ENCODE measurements around the gene CTSK. TPM values are rescaled to one million over a fixed set of nuclear protein-coding genes. Genes with fewer than 3 reads are reported as not detected.

The CTSK gene
- total and polyA plus RNA-seq, 2 of the 4 experiments (the other 2 are of a cell fraction), result 7.7 to 15.1 TPM

DNA sequence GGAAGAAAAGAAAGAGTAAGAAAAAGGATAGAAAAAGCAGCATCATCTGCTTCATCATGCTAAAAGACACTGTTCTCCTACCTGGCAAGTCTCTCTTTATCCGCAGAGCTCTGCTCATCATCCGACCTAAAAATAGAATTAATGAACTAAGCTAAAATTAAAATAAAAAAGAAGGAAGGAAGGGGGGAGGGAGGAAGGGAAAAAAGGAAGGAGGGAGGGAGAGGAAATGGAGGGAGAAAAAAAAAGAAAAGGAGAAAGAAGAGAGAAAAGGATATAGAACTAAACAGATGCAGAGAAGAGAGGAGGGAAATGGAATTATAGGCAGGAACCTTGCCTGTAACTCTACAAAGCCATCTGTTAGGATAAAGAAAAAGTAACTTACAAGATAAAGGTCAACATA, 34.3 kb upstream of the CTSK start:
- in situ Hi-C loops (cut with MboI; ENCODE audit: low sequenced_read_pairs), result no loop called here
- intact Hi-C loops (cut with micrococcal nuclease), result no loop called here
- Histone ChIP-seq H3K23ac (ENCODE audit: low read depth, low read length) (no peak overlapping the region), H3K79me1 (ENCODE audit: low read depth in 1 of 2, low read length in 2 of 2) (peaks cover 0 to 5% of the 10 kb centered on the region in 2 experiments; a peak in 1 of 4 replicates), H3K27me3 (ENCODE audit: control insufficient read depth, insufficient read depth, low read length) (no peaks in the 10 kb centered on the region), H3K9me1 (ENCODE audit: insufficient read depth, low read length) (no peaks in the 10 kb centered on the region), H2BK15ac (ENCODE audit: low read depth, low read length) (no peak overlapping the region), H2AFZ (replicated peaks; ENCODE audit: low read length, poor library complexity) (no peak overlapping the region), H3K4ac (ENCODE audit: low read depth, low read length) (no peak overlapping the region), H4K20me1 (ENCODE audit: insufficient read depth, low read length) (no peaks in the 10 kb centered on the region), H3K36me3 (ENCODE audit: control insufficient read depth, insufficient read depth, low read length) (peaks cover 18% of the 10 kb centered on the region), H3K9me3 (ENCODE audit: control insufficient read depth, insufficient read depth, low read length) (no peaks in the 10 kb centered on the region), H2BK5ac (ENCODE audit: low read depth, low read length, poor library complexity, severe bottlenecking) (no peak overlapping the region), H3K56ac (ENCODE audit: extremely low read depth, insufficient read depth, low read length) (no peak overlapping the region), H3K14ac (replicated peaks; ENCODE audit: low read depth, low read length) (no peak overlapping the region), H3K4me2 (ENCODE audit: low read depth, low read length) (no peak overlapping the region), H3K9ac (ENCODE audit: low read depth, low read length) (no peak overlapping the region), H3K4me3 (ENCODE audit: insufficient read depth, low read depth, low read length) (no peak overlapping the region), H4K5ac (ENCODE audit: low read depth, low read length) (no peak overlapping the region), H4K8ac (ENCODE audit: low read depth in 2 of 2, low read length in 2 of 2) (no peak overlapping the region), H2BK120ac (ENCODE audit: low read depth, low read length) (no peak overlapping the region), H3K4me1 (ENCODE audit: control insufficient read depth, insufficient read depth, low read length) (no peaks in the 10 kb centered on the region), H2BK20ac (ENCODE audit: low read depth, low read length) (no peak overlapping the region), H3K18ac (ENCODE audit: low read depth, low read length) (no peak overlapping the region), H2AK5ac (ENCODE audit: low read depth, low read length) (no peak overlapping the region), H2AK9ac (replicated peaks; ENCODE audit: low read depth, low read length, poor library complexity) (no peak overlapping the region), H3K27ac (ENCODE audit: insufficient read depth, low read length) (no peak overlapping the region), H4K91ac (ENCODE audit: insufficient read depth, low read depth, low read length) (no peak overlapping the region)
- WGBS, 2 experiments (ENCODE audit: extremely low coverage in 2 of 2, insufficient read length in 1 of 2), result no CpG with 5 or more reads among the region's 2 CpGs
- dilution Hi-C loops (cut with HindIII; ENCODE audit: low sequenced_read_pairs, unreplicated experiment), result no loop called here
- BruUV-seq (replicated peaks), result no TSS peak
- DNase-seq (no peak), ATAC-seq (ENCODE audit: low read depth) (no peak)
- TF ChIP-seq RCOR1 (IDR thresholded peaks at IDR 0.05; ENCODE audit: insufficient replicate concordance, low read length) (no peak), CEBPB (IDR thresholded peaks at IDR 0.05; ENCODE audit: low read depth, low read length) (no peak), POLR2A (IDR thresholded peaks at IDR 0.05; ENCODE audit: low read depth, low read length) (no peak), CHD1 (IDR thresholded peaks at IDR 0.05; ENCODE audit: low read depth, low read length) (no peak), USF2 (IDR thresholded peaks at IDR 0.05; ENCODE audit: low read depth, low read length) (no peak), FOS (IDR thresholded peaks at IDR 0.05; ENCODE audit: low read depth, low read length) (no peak), MAFK (IDR thresholded peaks at IDR 0.05; ENCODE audit: low read depth, low read length) (no peak), BHLHE40 (IDR thresholded peaks at IDR 0.05; ENCODE audit: low read depth, low read length) (no peak), NFE2L2 (IDR thresholded peaks at IDR 0.05; ENCODE audit: low read depth, low read length) (no peak), MAZ (IDR thresholded peaks at IDR 0.05; ENCODE audit: borderline replicate concordance, low read depth, low read length) (no peak), RFX5 (IDR thresholded peaks at IDR 0.05; ENCODE audit: low read depth, low read length) (no peak)
- TF ChIP-seq, protein P1, sequence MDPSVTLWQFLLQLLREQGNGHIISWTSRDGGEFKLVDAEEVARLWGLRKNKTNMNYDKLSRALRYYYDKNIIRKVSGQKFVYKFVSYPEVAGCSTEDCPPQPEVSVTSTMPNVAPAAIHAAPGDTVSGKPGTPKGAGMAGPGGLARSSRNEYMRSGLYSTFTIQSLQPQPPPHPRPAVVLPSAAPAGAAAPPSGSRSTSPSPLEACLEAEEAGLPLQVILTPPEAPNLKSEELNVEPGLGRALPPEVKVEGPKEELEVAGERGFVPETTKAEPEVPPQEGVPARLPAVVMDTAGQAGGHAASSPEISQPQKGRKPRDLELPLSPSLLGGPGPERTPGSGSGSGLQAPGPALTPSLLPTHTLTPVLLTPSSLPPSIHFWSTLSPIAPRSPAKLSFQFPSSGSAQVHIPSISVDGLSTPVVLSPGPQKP (IDR thresholded peaks at IDR 0.05; ENCODE audit: borderline replicate concordance, low read depth, low read length), result no peak
- TF ChIP-seq, protein P2, sequence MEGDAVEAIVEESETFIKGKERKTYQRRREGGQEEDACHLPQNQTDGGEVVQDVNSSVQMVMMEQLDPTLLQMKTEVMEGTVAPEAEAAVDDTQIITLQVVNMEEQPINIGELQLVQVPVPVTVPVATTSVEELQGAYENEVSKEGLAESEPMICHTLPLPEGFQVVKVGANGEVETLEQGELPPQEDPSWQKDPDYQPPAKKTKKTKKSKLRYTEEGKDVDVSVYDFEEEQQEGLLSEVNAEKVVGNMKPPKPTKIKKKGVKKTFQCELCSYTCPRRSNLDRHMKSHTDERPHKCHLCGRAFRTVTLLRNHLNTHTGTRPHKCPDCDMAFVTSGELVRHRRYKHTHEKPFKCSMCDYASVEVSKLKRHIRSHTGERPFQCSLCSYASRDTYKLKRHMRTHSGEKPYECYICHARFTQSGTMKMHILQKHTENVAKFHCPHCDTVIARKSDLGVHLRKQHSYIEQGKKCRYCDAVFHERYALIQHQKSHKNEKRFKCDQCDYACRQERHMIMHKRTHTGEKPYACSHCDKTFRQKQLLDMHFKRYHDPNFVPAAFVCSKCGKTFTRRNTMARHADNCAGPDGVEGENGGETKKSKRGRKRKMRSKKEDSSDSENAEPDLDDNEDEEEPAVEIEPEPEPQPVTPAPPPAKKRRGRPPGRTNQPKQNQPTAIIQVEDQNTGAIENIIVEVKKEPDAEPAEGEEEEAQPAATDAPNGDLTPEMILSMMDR (conservative IDR thresholded peaks at IDR 0.05; ENCODE audit: low read depth, low read length), result no peak
- ChIA-PET CTCF (no interaction called here), POLR2A (ENCODE audit: unreplicated experiment) (no interaction called here)

All from IMR-90 (cell line).